Calu3 (cell line): Measurements from ENCODE around the gene ERVV-1. TPM values are rescaled to one million over a fixed set of nuclear protein-coding genes. Genes with fewer than 3 reads are reported as not detected.

ENCODE experiments used
- BruUV-seq: library from RNA; stranded (reverse); fragments of 400-500 nt; replicated peaks from 2 replicates; lab custom pipeline; 2021; lab: Mats Ljungman, UMichigan
- CTCF ChIA-PET: fragments of 300-600 bp; sonication (Branson Sonifier 250); formaldehyde crosslinking; loops from one replicate; lab custom pipeline; 2022; ENCODE audit warnings: antibody characterized with exemption; lab: Charles Lee
- DNase-seq: peaks from one replicate; pipeline ENCODE4 v3.0.0; 2022
- H3K27ac Mint-ChIP-seq: one replicate; pipeline ENCODE4 v1.8.0; 2022; ENCODE audit warnings: mixed read lengths; ENCODE audit not compliant: unreplicated experiment
- H3K27me3 Mint-ChIP-seq: one replicate; pipeline ENCODE4 v1.8.0; 2022; ENCODE audit warnings: mixed read lengths; ENCODE audit not compliant: unreplicated experiment
- H3K36me3 Mint-ChIP-seq: one replicate; pipeline ENCODE4 v1.8.0; 2022; ENCODE audit warnings: mild to moderate bottlenecking, moderate library complexity, mixed read lengths; ENCODE audit not compliant: insufficient read depth, unreplicated experiment
- H3K4me1 Mint-ChIP-seq: one replicate; pipeline ENCODE4 v1.8.0; 2022; ENCODE audit warnings: mild to moderate bottlenecking, low read depth, mixed read lengths; ENCODE audit not compliant: unreplicated experiment
- H3K4me3 Mint-ChIP-seq: one replicate; pipeline ENCODE4 v1.8.0; 2022; ENCODE audit warnings: mild to moderate bottlenecking, low read depth, moderate library complexity, mixed read lengths; ENCODE audit not compliant: unreplicated experiment
- H3K9me3 Mint-ChIP-seq: one replicate; pipeline ENCODE4 v1.8.0; 2022; ENCODE audit warnings: low read depth, mixed read lengths; ENCODE audit not compliant: unreplicated experiment
- CTCF ChIP-seq: fragments of 200-600 bp; IDR thresholded peaks from one replicate; pipeline ENCODE4 v1.8.0; 2022; ENCODE audit warnings: antibody characterized with exemption; ENCODE audit not compliant: unreplicated experiment
- intact Hi-C: fragments of 100-400 bp; cut with micrococcal nuclease; formaldehyde crosslinking; loops from one replicate; pipeline ENCODE4 v1.10.0; 2022; ENCODE audit not compliant: unreplicated experiment
- total RNA-seq: library from RNA; stranded (reverse); gene quantifications from 2 replicates; pipeline ENCODE4 v1.2.3, GENCODE V29; 2022

Gene ERVV-1
- total RNA-seq, 1 experiment from 2014 or later, result not detected

- no peak for TF ChIP-seq CTCF
- H3K4me1 Mint-ChIP-seq, result no peaks in the 10 kb centered on the region
- no peak for DNase-seq
- CTCF ChIA-PET, result no interaction called here
- no peaks in the 10 kb centered on the region for H3K27me3 Mint-ChIP-seq
- no peak overlapping the region for H3K27ac Mint-ChIP-seq
- peaks cover 20% of the 10 kb centered on the region for H3K9me3 Mint-ChIP-seq
- H3K36me3 Mint-ChIP-seq, result no peaks in the 10 kb centered on the region
- intact Hi-C loops, result no loop called here
- H3K4me3 Mint-ChIP-seq, result no peak overlapping the region
- no TSS peak for BruUV-seq
These were observed 23.7 kb downstream of the ERVV-1 start for GRCh38 chr19:53037101-53038097.

- no peaks in the 10 kb centered on the region for H3K4me1 Mint-ChIP-seq
- H3K36me3 Mint-ChIP-seq, result no peaks in the 10 kb centered on the region
- H3K9me3 Mint-ChIP-seq, result peaks cover 23% of the 10 kb centered on the region
- H3K4me3 Mint-ChIP-seq, result no peak overlapping the region
- no peaks in the 10 kb centered on the region for H3K27me3 Mint-ChIP-seq
- H3K27ac Mint-ChIP-seq, result no peak overlapping the region
- no TSS peak for BruUV-seq
- intact Hi-C loops, result no loop called here
- TF ChIP-seq CTCF, result no peak
- DNase-seq, result no peak
- CTCF ChIA-PET, result no interaction called here
These were observed 27.6 kb downstream of the ERVV-1 start for GRCh38 chr19:53041366-53041765.

- H3K36me3 Mint-ChIP-seq, result no peaks in the 10 kb centered on the region
- TF ChIP-seq CTCF, result no peak
- intact Hi-C loops, result no loop called here
- CTCF ChIA-PET, result no interaction called here
- H3K27ac Mint-ChIP-seq, result no peak overlapping the region
- DNase-seq, result no peak
- H3K4me1 Mint-ChIP-seq, result no peaks in the 10 kb centered on the region
- BruUV-seq, result no TSS peak
- H3K27me3 Mint-ChIP-seq, result no peaks in the 10 kb centered on the region
- peaks cover 20% of the 10 kb centered on the region for H3K9me3 Mint-ChIP-seq
- H3K4me3 Mint-ChIP-seq, result no peak overlapping the region
These were observed 31.8 kb downstream of the ERVV-1 start for GRCh38 chr19:53045536-53045935.

GRCh38 chr19:53047379-53047778, 33.7 kb downstream of the ERVV-1 start:
- no peaks in the 10 kb centered on the region for H3K4me1 Mint-ChIP-seq
- BruUV-seq, result no TSS peak
- peaks cover 21% of the 10 kb centered on the region for H3K9me3 Mint-ChIP-seq
- CTCF ChIA-PET, result no interaction called here
- H3K4me3 Mint-ChIP-seq, result no peak overlapping the region
- intact Hi-C loops, result no loop called here
- no peaks in the 10 kb centered on the region for H3K36me3 Mint-ChIP-seq
- no peaks in the 10 kb centered on the region for H3K27me3 Mint-ChIP-seq
- no peak for DNase-seq
- H3K27ac Mint-ChIP-seq, result no peak overlapping the region
- TF ChIP-seq CTCF, result no peak
